ENCODE data around the gene PROSER3. TPM values are rescaled to one million over a fixed set of nuclear protein-coding genes. Genes with fewer than 3 reads are reported as not detected.

Gene PROSER3
- total RNA-seq, 4 donors from 2014 or later = 14.2 to 32.7 (median 19.9) TPM

DNA sequence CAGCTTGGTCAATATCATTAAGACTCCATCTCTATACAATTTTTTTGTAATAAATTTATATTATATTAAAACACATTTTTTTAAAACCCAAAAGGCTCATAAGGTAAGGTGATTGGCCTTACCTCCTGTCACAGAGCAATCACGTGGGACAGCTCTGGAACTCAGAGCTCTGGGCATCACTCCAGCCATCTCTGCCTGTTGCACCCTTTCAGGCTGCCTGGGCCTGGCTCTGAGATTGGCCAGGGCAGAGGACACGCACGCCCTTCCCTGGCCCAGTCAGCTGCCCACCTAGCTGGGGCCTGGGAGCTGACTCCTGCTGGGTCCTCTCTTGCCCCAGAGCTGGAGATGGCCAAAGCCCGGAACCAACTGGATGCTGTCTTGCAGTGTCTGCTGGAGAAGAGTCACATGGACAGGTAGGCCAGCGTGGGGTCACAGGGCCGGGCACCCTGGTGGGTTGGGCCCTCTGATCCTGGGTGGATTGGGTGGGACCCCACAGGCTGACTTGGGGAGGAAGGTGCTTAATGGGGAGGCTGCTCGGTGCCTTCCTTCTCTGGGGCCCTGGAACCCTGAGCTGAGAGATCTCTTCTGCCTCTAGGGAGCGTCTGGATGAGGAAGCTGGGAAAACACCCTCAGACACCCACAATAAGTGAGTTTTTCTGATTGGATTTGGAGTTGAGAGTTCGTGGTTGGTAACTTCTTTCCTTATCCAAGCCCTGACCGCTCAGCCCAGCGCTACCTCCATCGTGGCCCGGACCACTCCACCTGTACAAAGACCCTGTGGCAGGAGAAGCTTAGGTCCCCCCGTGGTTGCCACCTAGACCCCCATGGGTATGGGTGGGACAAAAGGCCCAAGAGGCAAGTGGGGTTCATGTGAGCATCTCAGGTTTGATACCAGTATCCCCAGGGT is 5.9 kb upstream of the PROSER3 start:
- TF ChIP-seq POLR2A (IDR thresholded peaks at IDR 0.05) = no peak
- no peak for TF ChIP-seq EP300 (IDR thresholded peaks at IDR 0.05)
- TF ChIP-seq, protein P1, sequence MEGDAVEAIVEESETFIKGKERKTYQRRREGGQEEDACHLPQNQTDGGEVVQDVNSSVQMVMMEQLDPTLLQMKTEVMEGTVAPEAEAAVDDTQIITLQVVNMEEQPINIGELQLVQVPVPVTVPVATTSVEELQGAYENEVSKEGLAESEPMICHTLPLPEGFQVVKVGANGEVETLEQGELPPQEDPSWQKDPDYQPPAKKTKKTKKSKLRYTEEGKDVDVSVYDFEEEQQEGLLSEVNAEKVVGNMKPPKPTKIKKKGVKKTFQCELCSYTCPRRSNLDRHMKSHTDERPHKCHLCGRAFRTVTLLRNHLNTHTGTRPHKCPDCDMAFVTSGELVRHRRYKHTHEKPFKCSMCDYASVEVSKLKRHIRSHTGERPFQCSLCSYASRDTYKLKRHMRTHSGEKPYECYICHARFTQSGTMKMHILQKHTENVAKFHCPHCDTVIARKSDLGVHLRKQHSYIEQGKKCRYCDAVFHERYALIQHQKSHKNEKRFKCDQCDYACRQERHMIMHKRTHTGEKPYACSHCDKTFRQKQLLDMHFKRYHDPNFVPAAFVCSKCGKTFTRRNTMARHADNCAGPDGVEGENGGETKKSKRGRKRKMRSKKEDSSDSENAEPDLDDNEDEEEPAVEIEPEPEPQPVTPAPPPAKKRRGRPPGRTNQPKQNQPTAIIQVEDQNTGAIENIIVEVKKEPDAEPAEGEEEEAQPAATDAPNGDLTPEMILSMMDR (IDR thresholded peaks at IDR 0.05) = no peak
- no peak overlapping the region for H3K27ac ChIP-seq
- H3K4me1 ChIP-seq = peaks cover 4 to 55% (median 31%) of the 10 kb centered on the region in 4 donors
- no peak overlapping the region for H3K4me3 ChIP-seq
- DNase-seq (ENCODE audit: low spot score in 2 of 2) = no peak
- no peaks in the 10 kb centered on the region for H3K9me3 ChIP-seq
- no peaks in the 10 kb centered on the region for H3K27me3 ChIP-seq
- WGBS, 2 donors = 84 to 93% methylated on average over 11 to 14 of the region's 14 CpGs
- peaks cover 0 to 42% (median 4%) of the 10 kb centered on the region in 3 donors for H3K36me3 ChIP-seq

- TF ChIP-seq EP300 (IDR thresholded peaks at IDR 0.05) (no peak), POLR2A (IDR thresholded peaks at IDR 0.05) (no peak)
- TF ChIP-seq, protein P1 (IDR thresholded peaks at IDR 0.05) = no peak
- peaks cover 0 to 42% (median 4%) of the 10 kb centered on the region in 3 donors for H3K36me3 ChIP-seq
- 95% methylated on average over 17 to 20 of the region's 20 CpGs for WGBS, 2 donors
- DNase-seq (ENCODE audit: low spot score in 2 of 2) = no peak
- peaks cover 4 to 54% (median 30%) of the 10 kb centered on the region in 4 donors for H3K4me1 ChIP-seq
- H3K9me3 ChIP-seq = no peaks in the 10 kb centered on the region
- H3K27me3 ChIP-seq = no peaks in the 10 kb centered on the region
- H3K27ac ChIP-seq = peak overlapping the region in 2 of 4 donors; percentile 98 to 99
- no peak overlapping the region for H3K4me3 ChIP-seq
These were observed 5.1 kb upstream of the PROSER3 start for GRCh38 chr19:35752746-35753350.

DNA sequence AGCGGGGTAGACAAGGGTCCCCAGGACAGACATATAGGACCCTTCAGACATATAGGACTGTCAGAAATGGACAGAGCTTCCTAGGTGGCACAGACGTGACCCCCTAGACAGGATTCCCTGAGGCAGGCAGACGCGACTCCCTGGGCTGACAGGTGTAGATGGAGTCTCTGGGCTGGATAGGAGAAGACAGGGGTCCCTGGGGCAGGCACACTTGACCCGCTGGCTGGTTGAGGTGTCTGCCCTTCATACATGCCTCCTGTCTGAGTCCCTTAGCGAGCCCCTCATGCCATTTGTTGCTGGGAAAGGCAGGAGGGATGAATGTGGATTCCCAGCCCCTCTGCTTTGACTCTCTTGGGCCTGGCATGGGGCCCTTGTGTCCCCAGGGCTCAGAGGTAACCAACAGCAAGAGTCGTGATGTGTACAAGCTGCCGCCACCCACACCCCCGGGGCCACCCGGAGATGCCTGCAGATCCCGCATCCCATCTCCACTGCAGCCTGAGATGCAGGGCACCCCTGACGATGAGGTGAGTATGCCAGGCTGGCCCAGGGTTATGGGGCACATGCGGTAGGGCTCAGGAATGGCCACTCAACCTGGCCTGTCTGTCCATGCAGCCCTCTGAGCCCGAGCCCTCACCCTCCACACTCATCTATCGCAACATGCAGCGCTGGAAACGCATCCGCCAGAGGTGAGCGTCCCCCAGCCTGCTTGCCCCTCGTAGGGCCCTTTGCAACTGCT is 4.2 kb upstream of the PROSER3 start:
- WGBS, 2 donors = 91 to 95% methylated on average over 11 to 20 of the region's 20 CpGs
- no peak overlapping the region for H3K4me3 ChIP-seq
- no peak for DNase-seq (ENCODE audit: low spot score in 2 of 2)
- H3K27ac ChIP-seq = peak overlapping the region in 2 of 4 donors; percentile 98 to 99
- TF ChIP-seq, protein P1 (IDR thresholded peaks at IDR 0.05) = no peak
- TF ChIP-seq POLR2A (IDR thresholded peaks at IDR 0.05) (no peak), EP300 (IDR thresholded peaks at IDR 0.05) (no peak)
- H3K36me3 ChIP-seq = peaks cover 0 to 42% (median 4%) of the 10 kb centered on the region in 3 donors
- H3K27me3 ChIP-seq = no peaks in the 10 kb centered on the region
- peaks cover 4 to 55% (median 31%) of the 10 kb centered on the region in 4 donors for H3K4me1 ChIP-seq
- H3K9me3 ChIP-seq = no peaks in the 10 kb centered on the region

GRCh38 chr19:35754370-35755130 is 3.4 kb upstream of the PROSER3 start:
- Histone ChIP-seq H3K4me3 (peak overlapping the region in 1 of 4 donors; percentile 94), H3K36me3 (peaks cover 0 to 44% (median 4%) of the 10 kb centered on the region in 3 donors), H3K4me1 (peaks cover 4 to 55% (median 25%) of the 10 kb centered on the region in 4 donors), H3K27me3 (no peaks in the 10 kb centered on the region), H3K27ac (peak overlapping the region; percentile 81 to 99 (median 96)), H3K9me3 (no peaks in the 10 kb centered on the region)
- no peak for DNase-seq (ENCODE audit: low spot score in 2 of 2)
- TF ChIP-seq POLR2A (IDR thresholded peaks at IDR 0.05) (no peak), EP300 (IDR thresholded peaks at IDR 0.05) (peak in 1 of 2 donors; percentile 23)
- TF ChIP-seq, protein P1 (IDR thresholded peaks at IDR 0.05) = no peak
- WGBS, 2 donors = 76 to 82% methylated on average over 13 of the region's 13 CpGs

Measured in tibial nerve (tissue), 4 donors.